Measurements from ENCODE around the gene STX3. TPM values are rescaled to one million over a fixed set of nuclear protein-coding genes. Genes with fewer than 3 reads are reported as not detected.
"Not testable (repeated sequence)": the region's sequence is repeated elsewhere in the genome, so short reads cannot be mapped to it uniquely, and the experiment has no call there.

STX3 gene
- total RNA-seq, 2 experiments from 2014 or later, result 5.1 to 5.4 TPM

DNA sequence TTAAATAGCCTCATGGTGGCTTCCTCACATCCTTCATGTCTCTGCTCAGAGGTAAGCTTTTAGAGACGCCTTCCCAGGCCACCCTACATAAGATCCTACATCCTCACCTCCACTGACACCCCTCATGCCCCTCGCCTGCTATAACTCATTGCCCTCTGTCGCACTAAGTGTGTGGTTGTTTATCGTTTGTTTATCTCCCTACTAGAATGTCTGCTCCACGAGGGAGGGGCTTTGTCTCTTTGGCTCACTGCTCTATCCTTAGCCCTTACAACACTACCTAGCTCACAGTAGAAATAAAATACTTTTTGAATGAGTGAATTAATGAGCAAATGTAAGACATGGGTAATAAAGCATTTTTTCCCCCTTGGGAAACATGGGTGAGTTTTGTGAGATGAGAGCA is 91.4 kb downstream of the STX3 start:
- CTCF ChIA-PET, result no interaction called here
- no peak for ATAC-seq
- intact Hi-C loops (cut with DNase I, micrococcal nuclease), result no loop called here

DNA sequence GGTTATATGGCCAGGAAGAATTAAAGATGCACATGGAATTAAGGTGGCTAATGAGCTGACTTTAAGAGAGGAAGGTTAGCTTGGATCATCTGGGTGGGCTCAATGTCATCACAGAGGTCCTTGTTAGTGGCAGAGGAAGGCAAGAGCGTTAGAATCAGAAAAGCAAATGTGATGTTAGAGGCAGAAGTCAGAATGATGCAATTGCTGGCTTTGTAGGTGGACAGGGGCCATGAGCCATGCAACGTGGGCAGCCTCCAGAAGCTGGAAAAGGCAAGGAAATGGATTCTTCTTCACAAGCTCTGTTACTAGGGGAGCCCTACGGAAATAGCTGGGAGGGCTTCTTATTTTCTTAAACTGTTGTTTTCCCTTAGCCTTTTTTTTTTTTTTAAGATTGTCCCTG is 92.5 kb downstream of the STX3 start:
- H3K4me1 Mint-ChIP-seq, result no peaks in the 10 kb centered on the region
- no peak overlapping the region for H3K27ac Mint-ChIP-seq
- no peaks in the 10 kb centered on the region for H3K27me3 Mint-ChIP-seq
- H3K36me3 Mint-ChIP-seq (ENCODE audit: low read depth), result no peaks in the 10 kb centered on the region
- no peak overlapping the region for H3K4me3 Mint-ChIP-seq
- ATAC-seq (no peak), DNase-seq (no peak)
- CTCF ChIA-PET, result interaction anchor here (0.7 to 1.4 kb wide), 2 partner anchors 71 to 681 kb away, joined by 3 to 4 read pairs; no protein-coding TSS in a partner anchor
- H3K9me3 Mint-ChIP-seq (ENCODE audit: low read depth), result no peaks in the 10 kb centered on the region
- POLR2A ChIA-PET, result no interaction called here
- intact Hi-C loops (cut with DNase I, micrococcal nuclease), result no loop called here

More for the DNA sequence above, 91.4 kb downstream of the STX3 start:
- Mint-ChIP-seq H3K36me3 (ENCODE audit: low read depth) (no peaks in the 10 kb centered on the region), H3K27me3 (peaks cover 4% of the 10 kb centered on the region), H3K27ac (no peak overlapping the region), H3K9me3 (ENCODE audit: low read depth) (no peaks in the 10 kb centered on the region), H3K4me3 (no peak overlapping the region), H3K4me1 (no peaks in the 10 kb centered on the region)
- DNase-seq, result no peak
- POLR2A ChIA-PET, result no interaction called here

DNA sequence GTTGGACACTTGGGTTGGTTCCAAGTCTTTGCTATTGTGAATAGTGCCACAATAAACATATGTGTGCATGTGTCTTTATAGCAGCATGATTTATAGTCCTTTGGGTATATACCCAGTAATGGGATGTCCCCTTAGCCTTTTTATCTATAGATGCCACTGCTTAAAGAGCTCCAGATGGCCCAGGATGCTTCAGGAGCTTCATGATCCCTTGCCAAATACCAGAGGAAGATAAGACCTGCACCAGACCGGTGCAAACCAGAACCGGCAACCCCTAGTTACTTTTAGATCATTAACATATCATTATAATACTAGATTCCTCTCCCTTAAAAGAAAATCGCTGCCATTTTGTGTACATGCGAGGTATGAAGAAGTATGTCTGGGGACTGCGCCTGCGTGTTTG is 93.3 kb downstream of the STX3 start:
- H3K36me3 Mint-ChIP-seq (ENCODE audit: low read depth); H3K27ac Mint-ChIP-seq; H3K9me3 Mint-ChIP-seq (ENCODE audit: low read depth); ATAC-seq; H3K27me3 Mint-ChIP-seq; POLR2A ChIA-PET; DNase-seq; H3K4me1 Mint-ChIP-seq; intact Hi-C loops (cut with DNase I, micrococcal nuclease); H3K4me3 Mint-ChIP-seq: not testable (repeated sequence)
- CTCF ChIA-PET, result interaction anchor here (0.7 to 1.4 kb wide), 2 partner anchors 70 to 211 kb away, joined by 3 to 4 read pairs; no protein-coding TSS in a partner anchor

DNA sequence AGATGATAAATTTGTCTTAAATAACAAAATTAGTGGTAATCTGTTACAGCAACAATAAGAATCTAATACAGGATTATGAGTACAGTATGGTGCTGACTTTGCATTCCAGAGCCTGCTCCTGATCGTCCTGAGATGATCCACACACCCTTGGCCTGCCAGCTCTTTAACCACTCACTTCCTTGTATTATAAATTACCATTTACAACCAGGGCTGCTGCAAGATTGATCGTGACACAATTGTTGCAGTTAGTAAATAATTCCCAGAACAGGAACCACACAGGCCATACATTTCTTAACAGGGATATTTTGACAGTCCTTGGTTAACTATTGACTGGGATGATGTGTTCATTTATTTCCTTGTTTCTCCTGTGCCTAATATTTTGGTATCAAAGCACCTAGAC is 94.0 kb downstream of the STX3 start:
- H3K27me3 Mint-ChIP-seq, result peaks cover 2% of the 10 kb centered on the region
- H3K4me3 Mint-ChIP-seq, result no peak overlapping the region
- POLR2A ChIA-PET, result no interaction called here
- H3K9me3 Mint-ChIP-seq (ENCODE audit: low read depth), result no peaks in the 10 kb centered on the region
- no peaks in the 10 kb centered on the region for H3K36me3 Mint-ChIP-seq (ENCODE audit: low read depth)
- H3K4me1 Mint-ChIP-seq, result no peaks in the 10 kb centered on the region
- ATAC-seq, result no peak
- no peak for DNase-seq
- intact Hi-C loops (cut with DNase I, micrococcal nuclease), result no loop called here
- CTCF ChIA-PET, result interaction anchor here (0.7 kb wide), 1 partner anchor 210 kb away, joined by 3 read pairs; no protein-coding TSS in a partner anchor
- no peak overlapping the region for H3K27ac Mint-ChIP-seq

DNA sequence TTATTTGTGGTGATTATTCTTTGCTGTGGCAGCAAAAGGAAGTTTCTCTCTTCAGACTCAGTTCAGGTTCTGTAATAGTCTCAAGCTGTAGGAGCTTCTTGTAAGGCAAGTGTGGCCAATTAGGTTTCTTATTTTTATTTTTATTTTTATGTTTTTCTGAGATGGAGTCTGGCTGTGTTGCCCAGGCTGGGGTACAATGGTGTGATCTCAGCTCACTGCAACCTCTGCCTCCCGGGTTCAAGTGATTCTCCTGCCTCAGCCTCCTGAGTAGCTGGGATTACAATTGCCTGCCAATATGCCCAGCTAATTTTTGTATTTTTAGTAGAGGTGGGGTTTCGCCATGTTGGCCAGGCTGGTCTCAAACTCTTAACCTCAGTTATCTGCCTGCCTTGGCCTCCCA is 94.4 kb downstream of the STX3 start:
- H3K4me1 Mint-ChIP-seq; CTCF ChIA-PET; H3K27me3 Mint-ChIP-seq; H3K36me3 Mint-ChIP-seq (ENCODE audit: low read depth); ATAC-seq; DNase-seq; POLR2A ChIA-PET; intact Hi-C loops (cut with DNase I, micrococcal nuclease); H3K27ac Mint-ChIP-seq; H3K4me3 Mint-ChIP-seq; H3K9me3 Mint-ChIP-seq (ENCODE audit: low read depth): not testable (repeated sequence)

DNA sequence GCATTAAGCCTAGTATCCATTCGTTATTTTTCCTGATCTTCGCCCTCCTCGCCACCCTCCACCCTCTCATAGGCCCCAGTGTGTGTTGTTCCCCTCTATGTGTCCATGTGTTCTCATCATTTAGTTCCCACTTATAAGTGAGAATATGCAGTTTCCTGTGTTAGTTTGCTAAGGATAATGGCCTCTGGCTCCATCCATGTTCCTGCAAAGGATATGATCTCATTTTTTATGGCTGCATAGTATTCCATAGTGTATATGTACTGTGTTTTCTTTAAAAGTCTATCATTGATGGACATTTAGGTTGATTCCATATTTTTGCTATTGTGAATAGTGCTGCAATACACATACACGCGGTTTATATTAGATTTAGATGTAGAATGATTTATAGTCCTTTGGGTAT is 96.2 kb downstream of the STX3 start:
- H3K36me3 Mint-ChIP-seq (ENCODE audit: low read depth); POLR2A ChIA-PET; intact Hi-C loops (cut with DNase I, micrococcal nuclease); DNase-seq; H3K27ac Mint-ChIP-seq; H3K9me3 Mint-ChIP-seq (ENCODE audit: low read depth); CTCF ChIA-PET; H3K4me1 Mint-ChIP-seq; H3K27me3 Mint-ChIP-seq; H3K4me3 Mint-ChIP-seq; ATAC-seq: not testable (repeated sequence)

DNA sequence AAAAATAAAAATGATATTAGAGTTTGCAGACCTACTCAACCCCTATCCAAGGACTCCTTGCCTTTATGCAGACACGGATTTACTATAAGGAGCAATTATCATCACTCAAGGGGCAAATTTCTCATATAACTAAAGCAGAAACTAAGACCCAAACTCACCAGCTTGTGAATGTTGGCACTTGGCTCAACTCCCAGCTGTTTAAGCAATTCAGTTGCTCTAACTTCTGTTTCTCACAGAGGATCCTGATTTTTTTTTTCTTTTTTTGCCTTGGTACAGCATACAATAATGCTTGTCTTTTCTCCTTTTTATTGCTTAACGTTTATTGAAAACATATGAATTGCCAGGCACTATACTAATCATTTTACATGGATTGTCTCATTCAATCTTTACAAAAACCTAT is 99.7 kb downstream of the STX3 start:
- Mint-ChIP-seq H3K4me3 (no peak overlapping the region), H3K4me1 (peaks cover 19% of the 10 kb centered on the region), H3K27me3 (peaks cover 2% of the 10 kb centered on the region), H3K9me3 (ENCODE audit: low read depth) (no peaks in the 10 kb centered on the region), H3K36me3 (ENCODE audit: low read depth) (no peaks in the 10 kb centered on the region), H3K27ac (no peak overlapping the region)
- CTCF ChIA-PET, result no interaction called here
- DNase-seq (no peak), ATAC-seq (no peak)
- intact Hi-C loops (cut with DNase I, micrococcal nuclease), result no loop called here
- POLR2A ChIA-PET, result no interaction called here

Other genes starting within 250 kb of the STX3 start
- not detected for gene OR4D9, start 243.8 kb upstream of the STX3 start, total RNA-seq
- 10 to 100 TPM; 37.9 to 44.2 TPM for gene OSBP, start 139.6 kb upstream of the STX3 start, total RNA-seq
- 10 to 100 TPM; 59.8 to 88.7 TPM for gene PATL1, start 86.3 kb upstream of the STX3 start, total RNA-seq
- not detected for gene OR10V1, start 41.5 kb upstream of the STX3 start, total RNA-seq
- gene MRPL16, start 55.4 kb downstream of the STX3 start, total RNA-seq, result 10 to 100 TPM; 77.9 to 82.6 TPM
- gene CBLIF, start 90.1 kb downstream of the STX3 start, total RNA-seq, result not detected
- not detected for gene TCN1, start 111.1 kb downstream of the STX3 start, total RNA-seq
- not detected for gene OOSP3, start 123.4 kb downstream of the STX3 start, total RNA-seq
- not detected for gene OOSP1, start 183.1 kb downstream of the STX3 start, total RNA-seq
- gene OOSP4A, start 208.7 kb downstream of the STX3 start, total RNA-seq, result not detected